DND-41 (cell line): Measurements from ENCODE around the gene RNF144A.

Source experiments
- ATAC-seq: fragments of 200-7000 bp; cut with Tn5 transposase; 3 replicates; pipeline ENCODE4 v1.9.1; 2021; ENCODE audit warnings: low read depth; ENCODE audit not compliant: insufficient read depth
- DNase-seq: peaks from one replicate; pipeline ENCODE4 v3.0.0-alpha.2; 2020
- H2AFZ ChIP-seq: 2 replicates; pipeline ENCODE4 v1.6.0; 2012; ENCODE audit warnings: low read depth, low read length
- H3K27ac ChIP-seq: 2 replicates; pipeline ENCODE4 v1.5.1; 2012; ENCODE audit warnings: low read length, inconsistent platforms
- H3K27me3 ChIP-seq: fragments of 200-600 bp; sonication (generic); 2 replicates; pipeline ENCODE4 v1.6.0; 2012; ENCODE audit warnings: low read length, mild to moderate bottlenecking, inconsistent platforms; ENCODE audit not compliant: insufficient read depth, poor library complexity
- H3K36me3 ChIP-seq: 2 replicates; pipeline ENCODE4 v1.5.1; 2012; ENCODE audit warnings: low read length, inconsistent platforms; ENCODE audit not compliant: insufficient read depth
- H3K4me1 ChIP-seq: 2 replicates; pipeline ENCODE4 v1.5.1; 2012; ENCODE audit warnings: mild to moderate bottlenecking, low read length; ENCODE audit not compliant: insufficient read depth
- H3K4me2 ChIP-seq: 2 replicates; pipeline ENCODE4 v1.6.0; 2012; ENCODE audit warnings: mild to moderate bottlenecking, moderate library complexity, low read length, inconsistent platforms; ENCODE audit not compliant: insufficient read depth
- H3K4me3 ChIP-seq, 2 experiments: fragments of 200-600 bp in 1 of 2; shearing (Covaris generic) in 1 of 2; 2 replicates each; pipeline ENCODE4 v1.5.1; 2012 to 2016; ENCODE audit warnings: inconsistent platforms in 2 of 2, low read length in 2 of 2, mild to moderate bottlenecking in 2 of 2, low read depth in 1 of 2, moderate library complexity in 1 of 2
- H3K79me2 ChIP-seq: 2 replicates; pipeline ENCODE4 v1.6.0; 2012; ENCODE audit warnings: low read length, inconsistent platforms; ENCODE audit not compliant: insufficient read depth
- H3K9ac ChIP-seq: 2 replicates; pipeline ENCODE4 v1.6.0; 2012; ENCODE audit warnings: low read depth, mild to moderate bottlenecking, inconsistent platforms, low read length, moderate library complexity
- H3K9me3 ChIP-seq: 2 replicates; pipeline ENCODE4 v1.5.1; 2012; ENCODE audit warnings: low read length, moderate library complexity, mild to moderate bottlenecking, inconsistent platforms; ENCODE audit not compliant: insufficient read depth, severe bottlenecking
- H4K20me1 ChIP-seq: 2 replicates; pipeline ENCODE4 v1.6.0; 2012; ENCODE audit warnings: low read length; ENCODE audit not compliant: insufficient read depth
- EZH2 ChIP-seq: IDR thresholded peaks from 3 replicates; pipeline ENCODE4 v1.6.1; 2012; ENCODE audit warnings: borderline replicate concordance, low read depth, mild to moderate bottlenecking, moderate library complexity, low read length, inconsistent platforms; ENCODE audit not compliant: severe bottlenecking
- TF ChIP-seq, protein P1 (sequence below): IDR thresholded peaks from 2 replicates; pipeline ENCODE4 v1.5.1; 2012; ENCODE audit warnings: borderline replicate concordance, low read length, moderate library complexity, mild to moderate bottlenecking; ENCODE audit not compliant: poor library complexity, severe bottlenecking; ENCODE audit errors: extremely low read depth

RNF144A gene

DNA sequence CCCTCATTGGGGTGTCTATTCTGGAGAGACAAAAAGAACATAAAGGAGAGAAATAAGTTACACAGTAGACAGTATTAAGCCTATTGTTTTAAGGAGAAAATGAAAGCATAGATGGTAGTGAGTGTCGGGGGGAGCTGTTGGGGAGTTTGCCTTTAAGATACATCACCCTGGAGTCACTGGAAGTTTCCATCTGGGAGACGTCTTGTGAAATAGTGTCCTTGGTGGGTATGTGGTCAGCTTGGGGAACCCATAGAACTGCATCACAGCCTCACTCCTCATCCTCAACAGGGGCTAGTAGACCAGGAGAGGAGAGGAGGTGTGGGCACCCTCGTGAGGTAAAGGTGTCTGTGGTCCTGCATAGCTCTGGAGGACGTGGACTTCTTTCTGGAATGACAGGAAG is 60.6 kb downstream of the RNF144A start:
- no peak overlapping the region for H3K9ac ChIP-seq
- H3K79me2 ChIP-seq, result peaks cover 95% of the 10 kb centered on the region
- H3K9me3 ChIP-seq, result no peaks in the 10 kb centered on the region
- no peaks in the 10 kb centered on the region for H3K4me1 ChIP-seq
- ATAC-seq, result no peak
- H3K27ac ChIP-seq, result no peak overlapping the region
- no peak for DNase-seq
- H3K27me3 ChIP-seq, result no peaks in the 10 kb centered on the region
- H3K4me2 ChIP-seq, result no peak overlapping the region
- no peak overlapping the region for H3K4me3 ChIP-seq
- H3K36me3 ChIP-seq, result peaks cover 75% of the 10 kb centered on the region
- H4K20me1 ChIP-seq, result peaks cover 19% of the 10 kb centered on the region; the same call in 1 of the 2 replicates
- no peak overlapping the region for H2AFZ ChIP-seq
- TF ChIP-seq, protein P1, sequence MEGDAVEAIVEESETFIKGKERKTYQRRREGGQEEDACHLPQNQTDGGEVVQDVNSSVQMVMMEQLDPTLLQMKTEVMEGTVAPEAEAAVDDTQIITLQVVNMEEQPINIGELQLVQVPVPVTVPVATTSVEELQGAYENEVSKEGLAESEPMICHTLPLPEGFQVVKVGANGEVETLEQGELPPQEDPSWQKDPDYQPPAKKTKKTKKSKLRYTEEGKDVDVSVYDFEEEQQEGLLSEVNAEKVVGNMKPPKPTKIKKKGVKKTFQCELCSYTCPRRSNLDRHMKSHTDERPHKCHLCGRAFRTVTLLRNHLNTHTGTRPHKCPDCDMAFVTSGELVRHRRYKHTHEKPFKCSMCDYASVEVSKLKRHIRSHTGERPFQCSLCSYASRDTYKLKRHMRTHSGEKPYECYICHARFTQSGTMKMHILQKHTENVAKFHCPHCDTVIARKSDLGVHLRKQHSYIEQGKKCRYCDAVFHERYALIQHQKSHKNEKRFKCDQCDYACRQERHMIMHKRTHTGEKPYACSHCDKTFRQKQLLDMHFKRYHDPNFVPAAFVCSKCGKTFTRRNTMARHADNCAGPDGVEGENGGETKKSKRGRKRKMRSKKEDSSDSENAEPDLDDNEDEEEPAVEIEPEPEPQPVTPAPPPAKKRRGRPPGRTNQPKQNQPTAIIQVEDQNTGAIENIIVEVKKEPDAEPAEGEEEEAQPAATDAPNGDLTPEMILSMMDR, result no peak
- no peak for TF ChIP-seq EZH2

DNA sequence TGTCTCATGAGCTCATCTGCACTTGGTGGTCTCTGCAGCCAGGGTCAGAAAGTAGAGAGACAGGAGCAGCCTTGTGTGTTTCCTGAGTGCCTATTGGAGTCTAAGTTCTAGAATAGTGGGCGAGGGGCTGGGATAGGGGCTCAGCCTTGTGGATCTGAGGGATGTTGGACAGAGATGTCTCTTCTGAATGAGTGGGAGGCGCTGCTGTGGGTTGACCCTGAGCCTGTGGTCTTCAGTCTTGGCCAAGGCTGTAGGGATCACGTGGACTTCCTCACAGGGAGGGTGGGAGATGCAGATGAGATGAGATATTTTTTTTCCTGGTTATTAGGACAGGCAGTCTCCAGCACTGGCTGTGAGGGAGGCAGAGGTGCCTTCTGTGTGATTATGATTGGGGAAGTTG is 61.8 kb downstream of the RNF144A start:
- Histone ChIP-seq H3K27me3 (no peaks in the 10 kb centered on the region), H3K4me3 (no peak overlapping the region), H2AFZ (no peak overlapping the region), H3K36me3 (peaks cover 69% of the 10 kb centered on the region), H3K4me1 (no peaks in the 10 kb centered on the region), H3K9me3 (no peaks in the 10 kb centered on the region), H3K79me2 (peaks cover 95% of the 10 kb centered on the region), H3K9ac (no peak overlapping the region), H3K4me2 (no peak overlapping the region), H4K20me1 (peaks cover 32% of the 10 kb centered on the region), H3K27ac (no peak overlapping the region)
- ATAC-seq (no peak), DNase-seq (no peak)
- TF ChIP-seq EZH2, result no peak
- TF ChIP-seq, protein P1, result no peak

GRCh38 chr2:6982449-6982848 is 65.2 kb downstream of the RNF144A start:
- TF ChIP-seq, protein P1, result no peak
- no peak for TF ChIP-seq EZH2
- no peak overlapping the region for H3K27ac ChIP-seq
- H3K36me3 ChIP-seq, result peaks cover 55% of the 10 kb centered on the region
- H3K4me1 ChIP-seq, result no peaks in the 10 kb centered on the region
- H3K4me3 ChIP-seq, result no peak overlapping the region
- ATAC-seq (no peak), DNase-seq (no peak)
- H3K79me2 ChIP-seq, result peaks cover 96% of the 10 kb centered on the region
- H3K27me3 ChIP-seq, result no peaks in the 10 kb centered on the region
- no peak overlapping the region for H3K9ac ChIP-seq
- no peaks in the 10 kb centered on the region for H3K9me3 ChIP-seq
- H4K20me1 ChIP-seq, result peaks cover 36% of the 10 kb centered on the region
- H3K4me2 ChIP-seq, result no peak overlapping the region
- H2AFZ ChIP-seq, result no peak overlapping the region

DNA sequence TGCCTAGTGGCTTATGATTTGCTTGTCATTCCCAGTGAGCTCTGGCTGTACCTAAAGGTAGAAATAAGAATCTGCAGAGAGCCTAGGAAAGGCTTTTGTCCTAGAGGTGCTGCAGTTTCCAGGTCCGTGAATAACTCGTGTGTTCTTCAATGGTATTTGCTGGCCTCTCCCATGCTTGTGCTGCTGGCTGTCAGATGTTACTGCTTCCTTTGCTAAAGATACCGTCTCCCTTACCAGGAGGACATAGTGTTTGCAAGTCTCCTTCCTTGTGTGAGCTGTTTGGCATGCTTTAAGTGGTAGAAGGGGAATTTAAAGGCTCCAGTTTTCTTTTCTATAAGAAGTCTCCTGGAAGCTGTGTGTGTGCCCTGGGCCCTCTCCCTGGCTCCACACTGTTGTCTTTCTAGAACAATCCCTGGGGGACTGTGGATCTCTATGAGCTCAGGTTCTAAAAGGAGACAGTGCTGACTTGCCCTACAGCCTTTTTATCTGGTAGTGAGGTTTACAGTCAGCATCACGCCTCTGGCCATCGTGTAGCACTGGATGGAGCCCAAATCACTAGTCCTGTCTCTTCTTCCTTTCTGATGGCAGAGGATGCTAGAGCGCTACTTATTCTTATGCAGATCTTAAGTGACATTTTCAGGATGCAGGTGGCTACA is 65.8 kb downstream of the RNF144A start:
- no peak overlapping the region; the same call in 1 of the 2 replicates for H3K27ac ChIP-seq
- H3K27me3 ChIP-seq, result no peaks in the 10 kb centered on the region
- TF ChIP-seq EZH2, result no peak
- TF ChIP-seq, protein P1, result no peak
- H3K79me2 ChIP-seq, result peaks cover 96% of the 10 kb centered on the region
- H3K4me3 ChIP-seq, result no peak overlapping the region
- peaks cover 50% of the 10 kb centered on the region for H3K36me3 ChIP-seq
- H3K9me3 ChIP-seq, result no peaks in the 10 kb centered on the region
- H3K9ac ChIP-seq, result no peak overlapping the region
- no peaks in the 10 kb centered on the region for H3K4me1 ChIP-seq
- no peak overlapping the region for H3K4me2 ChIP-seq
- no peak for ATAC-seq
- peaks cover 39% of the 10 kb centered on the region for H4K20me1 ChIP-seq
- no peak overlapping the region for H2AFZ ChIP-seq
- DNase-seq, result no peak
